Measurements from ENCODE around the gene SLC6A3. TPM values are rescaled to one million over a fixed set of nuclear protein-coding genes. Genes with fewer than 3 reads are reported as not detected.

The SLC6A3 gene
- total and polyA plus RNA-seq, 9 donors, result 0.05 to 0.62 (median 0.40) TPM

- no peak for TF ChIP-seq EP300 (IDR thresholded peaks at IDR 0.05)
- TF ChIP-seq, protein P1, sequence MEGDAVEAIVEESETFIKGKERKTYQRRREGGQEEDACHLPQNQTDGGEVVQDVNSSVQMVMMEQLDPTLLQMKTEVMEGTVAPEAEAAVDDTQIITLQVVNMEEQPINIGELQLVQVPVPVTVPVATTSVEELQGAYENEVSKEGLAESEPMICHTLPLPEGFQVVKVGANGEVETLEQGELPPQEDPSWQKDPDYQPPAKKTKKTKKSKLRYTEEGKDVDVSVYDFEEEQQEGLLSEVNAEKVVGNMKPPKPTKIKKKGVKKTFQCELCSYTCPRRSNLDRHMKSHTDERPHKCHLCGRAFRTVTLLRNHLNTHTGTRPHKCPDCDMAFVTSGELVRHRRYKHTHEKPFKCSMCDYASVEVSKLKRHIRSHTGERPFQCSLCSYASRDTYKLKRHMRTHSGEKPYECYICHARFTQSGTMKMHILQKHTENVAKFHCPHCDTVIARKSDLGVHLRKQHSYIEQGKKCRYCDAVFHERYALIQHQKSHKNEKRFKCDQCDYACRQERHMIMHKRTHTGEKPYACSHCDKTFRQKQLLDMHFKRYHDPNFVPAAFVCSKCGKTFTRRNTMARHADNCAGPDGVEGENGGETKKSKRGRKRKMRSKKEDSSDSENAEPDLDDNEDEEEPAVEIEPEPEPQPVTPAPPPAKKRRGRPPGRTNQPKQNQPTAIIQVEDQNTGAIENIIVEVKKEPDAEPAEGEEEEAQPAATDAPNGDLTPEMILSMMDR (IDR thresholded peaks at IDR 0.05), result no peak
- TF ChIP-seq POLR2A (IDR thresholded peaks at IDR 0.05), result no peak
- Histone ChIP-seq H3K36me3 (no peaks in the 10 kb centered on the region), H3K4me1 (ENCODE audit: insufficient read depth) (no peaks in the 10 kb centered on the region), H3K4me3 (no peak overlapping the region), H3K27ac (no peak overlapping the region), H3K9me3 (no peaks in the 10 kb centered on the region), H3K27me3 (no peaks in the 10 kb centered on the region)
- DNase-seq, result no peak
- intact Hi-C loops (cut with DNase I), result loop anchor here in 1 of 4 donors (10.0 kb wide), 1 partner anchor 587 kb away; no protein-coding TSS in a partner anchor
- 85 to 89% (median 88%) methylated on average over 25 of the region's 25 CpGs for WGBS, 3 donors
Observed at GRCh38 chr5:1437876-1438559, 7.2 kb downstream of the SLC6A3 start.

- no peak overlapping the region for H3K27ac ChIP-seq
- WGBS, 3 donors, result 54 to 55% (median 55%) methylated on average over 11 of the region's 11 CpGs
- H3K4me3 ChIP-seq, result no peak overlapping the region
- no peaks in the 10 kb centered on the region for H3K27me3 ChIP-seq
- no peaks in the 10 kb centered on the region for H3K36me3 ChIP-seq
- no peaks in the 10 kb centered on the region for H3K9me3 ChIP-seq
- H3K4me1 ChIP-seq (ENCODE audit: insufficient read depth), result no peaks in the 10 kb centered on the region
- no peak for DNase-seq
- TF ChIP-seq POLR2A (IDR thresholded peaks at IDR 0.05) (no peak), EP300 (IDR thresholded peaks at IDR 0.05) (no peak)
- TF ChIP-seq, protein P1 (IDR thresholded peaks at IDR 0.05), result no peak
- intact Hi-C loops (cut with DNase I), result loop anchor here in 1 of 4 donors (10.0 kb wide), 1 partner anchor 587 kb away; no protein-coding TSS in a partner anchor
Observed at GRCh38 chr5:1437226-1437829, 7.9 kb downstream of the SLC6A3 start.

DNA sequence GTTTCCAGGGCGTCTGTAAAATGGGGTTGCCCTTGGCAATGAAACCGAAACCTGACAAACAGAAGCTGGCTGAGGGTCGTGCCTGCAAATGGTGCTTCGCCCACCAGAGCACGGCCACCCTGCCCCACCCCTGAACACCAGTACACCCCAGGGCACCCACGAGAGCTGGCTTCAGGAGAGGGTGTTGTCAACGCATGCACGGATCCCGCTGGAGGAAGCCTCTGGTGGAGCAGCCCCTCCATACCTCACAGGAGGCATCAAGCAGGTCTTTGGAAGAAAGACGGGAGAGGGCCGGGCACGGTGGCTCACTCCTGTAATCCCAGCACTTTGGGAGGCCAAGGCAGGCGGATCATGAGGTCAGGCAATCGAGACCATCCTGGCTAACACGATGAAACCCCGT, 8.6 kb downstream of the SLC6A3 start:
- Histone ChIP-seq H3K27ac (no peak overlapping the region), H3K9me3 (no peaks in the 10 kb centered on the region), H3K27me3 (no peaks in the 10 kb centered on the region), H3K4me3 (no peak overlapping the region), H3K4me1 (ENCODE audit: insufficient read depth) (no peaks in the 10 kb centered on the region), H3K36me3 (no peaks in the 10 kb centered on the region)
- intact Hi-C loops (cut with DNase I), result loop anchor here in 1 of 4 donors (10.0 kb wide), 1 partner anchor 588 kb away; no protein-coding TSS in a partner anchor
- 86 to 89% (median 87%) methylated on average over 16 of the region's 16 CpGs for WGBS, 3 donors
- DNase-seq, result no peak
- TF ChIP-seq POLR2A (IDR thresholded peaks at IDR 0.05), result no peak
- TF ChIP-seq EP300 (IDR thresholded peaks at IDR 0.05), result no peak
- TF ChIP-seq, protein P1 (IDR thresholded peaks at IDR 0.05), result no peak

DNA sequence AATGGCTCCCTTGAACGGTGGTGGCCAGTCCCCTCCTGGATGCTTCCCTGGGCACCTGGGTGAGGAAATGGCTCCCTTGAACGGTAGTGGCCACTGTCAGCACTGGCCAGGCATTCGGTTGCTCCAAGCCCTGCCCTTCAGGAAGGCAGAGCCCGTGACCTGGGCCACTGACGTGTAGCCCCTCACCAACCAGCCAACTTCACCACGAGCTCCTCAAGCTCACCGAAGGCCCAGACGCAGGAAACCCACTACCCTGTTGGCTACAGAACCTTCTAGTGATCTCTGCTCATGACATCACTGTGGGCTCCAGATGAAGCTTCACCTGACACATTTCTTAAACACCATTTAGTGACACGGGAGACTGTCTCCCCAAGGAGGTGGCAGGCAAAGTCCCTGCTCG, 9.2 kb downstream of the SLC6A3 start:
- WGBS, 3 donors, result 79 to 86% (median 81%) methylated on average over 10 of the region's 10 CpGs
- TF ChIP-seq EP300 (IDR thresholded peaks at IDR 0.05) (no peak), POLR2A (IDR thresholded peaks at IDR 0.05) (no peak)
- TF ChIP-seq, protein P1 (IDR thresholded peaks at IDR 0.05), result no peak
- H3K9me3 ChIP-seq, result no peaks in the 10 kb centered on the region
- intact Hi-C loops (cut with DNase I), result loop anchor here in 1 of 4 donors (10.0 kb wide), 1 partner anchor 589 kb away; no protein-coding TSS in a partner anchor
- no peak for DNase-seq
- no peaks in the 10 kb centered on the region for H3K4me1 ChIP-seq (ENCODE audit: insufficient read depth)
- no peaks in the 10 kb centered on the region for H3K27me3 ChIP-seq
- no peak overlapping the region for H3K4me3 ChIP-seq
- no peaks in the 10 kb centered on the region for H3K36me3 ChIP-seq
- H3K27ac ChIP-seq, result no peak overlapping the region

Data from ovary (tissue), 9 donors.